Choroid plexus epithelial cell (primary cell): Measurements from ENCODE around the gene NMT2.

ENCODE experiments used
- DNase-seq: peaks from one replicate; pipeline ENCODE4 v3.0.0-alpha.2; 2010; ENCODE audit warnings: low read depth
- H3K4me3 ChIP-seq: 2 replicates; pipeline ENCODE4 v1.5.1; 2011; ENCODE audit warnings: low read depth, mild to moderate bottlenecking, control low read depth, low read length, moderate library complexity
- CTCF ChIP-seq: conservative IDR thresholded peaks from 2 replicates; pipeline ENCODE4 v1.5.1; 2011; ENCODE audit warnings: low read depth, mild to moderate bottlenecking, control low read depth, inconsistent platforms, low read length, moderate library complexity

NMT2 gene

GRCh38 chr10:15075421-15075820, 93.1 kb downstream of the NMT2 start:
- no peak overlapping the region for H3K4me3 ChIP-seq
- DNase-seq: peak; percentile 51
- TF ChIP-seq CTCF: no peak

GRCh38 chr10:15072358-15072757, 96.1 kb downstream of the NMT2 start:
- no peak overlapping the region for H3K4me3 ChIP-seq
- no peak for TF ChIP-seq CTCF
- no peak for DNase-seq

- no peak for DNase-seq
- H3K4me3 ChIP-seq: no peak overlapping the region
- TF ChIP-seq CTCF: peak; percentile 39
Observed at GRCh38 chr10:15069230-15069629, 99.3 kb downstream of the NMT2 start.

- peak; percentile 96 for DNase-seq
- TF ChIP-seq CTCF: no peak
- no peak overlapping the region for H3K4me3 ChIP-seq
Observed at GRCh38 chr10:15068802-15069201, 99.7 kb downstream of the NMT2 start.

GRCh38 chr10:15067154-15067553, 101.3 kb downstream of the NMT2 start:
- DNase-seq: no peak
- no peak for TF ChIP-seq CTCF
- no peak overlapping the region for H3K4me3 ChIP-seq

- TF ChIP-seq CTCF: no peak
- H3K4me3 ChIP-seq: no peak overlapping the region
- DNase-seq: no peak
Observed at GRCh38 chr10:15060638-15061037, 107.9 kb downstream of the NMT2 start.

GRCh38 chr10:15059914-15060313, 108.6 kb downstream of the NMT2 start:
- TF ChIP-seq CTCF: no peak
- no peak overlapping the region for H3K4me3 ChIP-seq
- DNase-seq: no peak
